Caco-2 (cell line): ENCODE data around the gene CALHM3. TPM values are rescaled to one million over a fixed set of nuclear protein-coding genes. Genes with fewer than 3 reads are reported as not detected.

Source experiments
- BruUV-seq: library from RNA; stranded (reverse); fragments of 400-500 nt; replicated peaks from 2 replicates; lab custom pipeline; 2021; lab: Mats Ljungman, UMichigan
- CTCF ChIA-PET: fragments of 300-600 bp; sonication (Branson Sonifier 250); formaldehyde crosslinking; loops from one replicate; lab custom pipeline; 2022; ENCODE audit warnings: antibody characterized with exemption; lab: Charles Lee
- POLR2A ChIA-PET: fragments of 300-600 bp; sonication (Branson Sonifier 250); formaldehyde crosslinking; loops from one replicate; lab custom pipeline; 2022; ENCODE audit warnings: antibody characterized with exemption; lab: Charles Lee
- DNase-seq, 2 experiments: peaks; one replicate each; pipeline versions ENCODE4 v3.0.0 to v3.0.0-alpha.2; 2020 to 2022
- H3K27me3 ChIP-seq: replicated peaks from 2 replicates; pipeline ENCODE4 v1.6.0; 2011; ENCODE audit warnings: low read length; ENCODE audit not compliant: control insufficient read depth, insufficient read depth
- H3K36me3 ChIP-seq: 2 replicates; pipeline ENCODE4 v1.5.1; 2011; ENCODE audit warnings: low read length; ENCODE audit not compliant: control insufficient read depth, insufficient read depth
- H3K4me1 ChIP-seq: fragments of 250-450 bp; sonication (Bioruptor Pico); 2 replicates; pipeline ENCODE4 v1.5.1; 2020; ENCODE audit warnings: mild to moderate bottlenecking
- H3K4me3 ChIP-seq: 2 replicates; pipeline ENCODE4 v1.5.1; 2011; ENCODE audit warnings: low read depth, mild to moderate bottlenecking, control low read depth, low read length
- H3K9me3 ChIP-seq: fragments of 250-450 bp; sonication (Bioruptor Pico); 2 replicates; pipeline ENCODE4 v1.5.1; 2020; ENCODE audit warnings: mild to moderate bottlenecking, moderate library complexity
- H3K27ac Mint-ChIP-seq: one replicate; pipeline ENCODE4 v1.8.0; 2022; ENCODE audit warnings: mixed read lengths; ENCODE audit not compliant: unreplicated experiment
- H3K27me3 Mint-ChIP-seq: one replicate; pipeline ENCODE4 v1.8.0; 2022; ENCODE audit warnings: mixed read lengths; ENCODE audit not compliant: insufficient read depth, unreplicated experiment
- H3K36me3 Mint-ChIP-seq: one replicate; pipeline ENCODE4 v1.8.0; 2022; ENCODE audit warnings: mild to moderate bottlenecking, mixed read lengths; ENCODE audit not compliant: insufficient read depth, unreplicated experiment
- H3K4me1 Mint-ChIP-seq: one replicate; pipeline ENCODE4 v1.8.0; 2022; ENCODE audit warnings: low read depth, mixed read lengths; ENCODE audit not compliant: unreplicated experiment
- H3K4me3 Mint-ChIP-seq: one replicate; pipeline ENCODE4 v1.8.0; 2022; ENCODE audit warnings: mild to moderate bottlenecking, moderate library complexity, mixed read lengths; ENCODE audit not compliant: unreplicated experiment
- H3K9me3 Mint-ChIP-seq: one replicate; pipeline ENCODE4 v1.8.0; 2022; ENCODE audit warnings: mixed read lengths; ENCODE audit not compliant: unreplicated experiment
- CTCF ChIP-seq, 2 experiments: fragments of 200-600 bp in 1 of 2; IDR thresholded peaks; 1 replicate in 1 of 2; 2 replicates in 1 of 2; pipeline versions ENCODE4 v1.5.1 to v1.8.0; 2011 to 2022; ENCODE audit warnings: antibody characterized with exemption in 1 of 2, control low read depth in 1 of 2, inconsistent platforms in 1 of 2, low read depth in 1 of 2, low read length in 1 of 2, mild to moderate bottlenecking in 1 of 2, moderate library complexity in 1 of 2; ENCODE audit not compliant: insufficient read depth in 1 of 2, severe bottlenecking in 1 of 2, unreplicated experiment in 1 of 2
- intact Hi-C: fragments of 100-400 bp; cut with micrococcal nuclease; formaldehyde crosslinking; loops from one replicate; pipeline ENCODE4 v1.10.0; 2022; ENCODE audit not compliant: unreplicated experiment
- total RNA-seq: library from RNA; stranded (reverse); gene quantifications from 2 replicates; pipeline ENCODE4 v1.2.3, GENCODE V29; 2022

The CALHM3 gene
- total RNA-seq, 1 experiment from 2014 or later, result 0.18 TPM

DNA sequence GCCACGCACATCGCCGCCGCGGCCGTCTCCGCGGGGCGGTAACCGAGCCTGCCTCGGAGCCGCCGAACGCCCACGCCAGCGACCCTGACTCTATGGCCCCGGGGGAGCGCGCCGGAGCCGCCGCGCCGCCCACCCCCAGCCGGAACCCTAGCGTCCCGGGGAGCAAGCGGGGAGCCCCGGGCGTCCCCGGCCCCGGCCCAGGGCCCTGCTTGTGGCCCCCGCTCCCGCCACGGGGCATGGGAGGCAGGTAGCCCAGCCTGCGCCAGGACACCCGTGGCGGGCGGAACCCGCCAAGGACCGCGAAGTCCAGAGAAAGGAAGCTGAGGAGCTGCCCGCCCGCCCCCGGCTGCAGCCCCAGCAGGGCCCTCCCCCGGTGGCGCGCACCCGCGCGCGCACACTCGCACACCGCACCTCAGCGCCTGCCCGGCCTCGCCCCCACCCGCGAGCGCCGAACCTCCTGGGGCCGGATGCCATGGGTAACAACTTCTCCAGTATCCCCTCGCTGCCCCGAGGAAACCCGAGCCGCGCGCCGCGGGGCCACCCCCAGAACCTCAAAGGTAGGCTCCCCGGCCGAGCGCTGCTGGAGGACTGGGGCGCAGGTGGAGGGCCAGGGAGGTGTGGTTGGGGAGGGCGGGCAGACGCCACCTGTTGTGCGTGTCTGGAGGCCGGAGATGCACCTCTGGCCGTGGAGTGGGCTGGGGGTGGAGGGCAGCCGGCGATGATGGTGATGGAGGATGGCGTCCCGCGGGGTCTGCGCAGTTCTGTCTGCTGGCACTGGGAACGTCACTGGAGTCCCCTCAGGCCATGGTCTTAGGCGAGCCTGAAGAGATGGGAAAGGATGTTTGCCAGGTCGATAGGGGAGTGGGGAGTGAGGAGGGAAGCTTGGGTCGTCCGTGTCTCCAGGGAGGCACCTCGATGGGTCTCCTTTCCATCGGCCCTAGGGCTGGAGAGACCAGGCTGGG lies 15.2 kb upstream of the CALHM3 start:
- H3K4me1 Mint-ChIP-seq, result peaks cover 14% of the 10 kb centered on the region
- intact Hi-C loops, result loop anchor here (5.0 kb wide), 1 partner anchor 83 kb away; no protein-coding TSS in a partner anchor
- H3K9me3 Mint-ChIP-seq, result no peaks in the 10 kb centered on the region
- Histone ChIP-seq H3K4me1 (peaks cover 23% of the 10 kb centered on the region), H3K9me3 (no peaks in the 10 kb centered on the region), H3K36me3 (no peaks in the 10 kb centered on the region), H3K4me3 (peak overlapping the region; percentile 47), H3K27me3 (peaks cover 3% of the 10 kb centered on the region)
- H3K36me3 Mint-ChIP-seq, result no peaks in the 10 kb centered on the region
- peak overlapping the region; percentile 68 for H3K4me3 Mint-ChIP-seq
- CTCF ChIA-PET, result interaction anchor here (1.3 to 1.5 kb wide), 2 partner anchors 15 to 99 kb away, joined by 3 to 6 read pairs; no protein-coding TSS in a partner anchor
- no peak overlapping the region for H3K27ac Mint-ChIP-seq
- POLR2A ChIA-PET, result interaction anchor here (0.5 kb wide), 1 partner anchor 48 kb away, joined by 3 read pairs; no protein-coding TSS in a partner anchor
- no TSS peak for BruUV-seq
- TF ChIP-seq CTCF (IDR thresholded peaks at IDR 0.05; ENCODE audit: insufficient read depth in 1 of 2, low read depth in 1 of 2, low read length in 1 of 2, severe bottlenecking in 1 of 2, unreplicated experiment in 1 of 2), result no peak
- peak in 1 of 2 experiments; percentile 32 for DNase-seq
- H3K27me3 Mint-ChIP-seq, result peaks cover 3% of the 10 kb centered on the region

DNA sequence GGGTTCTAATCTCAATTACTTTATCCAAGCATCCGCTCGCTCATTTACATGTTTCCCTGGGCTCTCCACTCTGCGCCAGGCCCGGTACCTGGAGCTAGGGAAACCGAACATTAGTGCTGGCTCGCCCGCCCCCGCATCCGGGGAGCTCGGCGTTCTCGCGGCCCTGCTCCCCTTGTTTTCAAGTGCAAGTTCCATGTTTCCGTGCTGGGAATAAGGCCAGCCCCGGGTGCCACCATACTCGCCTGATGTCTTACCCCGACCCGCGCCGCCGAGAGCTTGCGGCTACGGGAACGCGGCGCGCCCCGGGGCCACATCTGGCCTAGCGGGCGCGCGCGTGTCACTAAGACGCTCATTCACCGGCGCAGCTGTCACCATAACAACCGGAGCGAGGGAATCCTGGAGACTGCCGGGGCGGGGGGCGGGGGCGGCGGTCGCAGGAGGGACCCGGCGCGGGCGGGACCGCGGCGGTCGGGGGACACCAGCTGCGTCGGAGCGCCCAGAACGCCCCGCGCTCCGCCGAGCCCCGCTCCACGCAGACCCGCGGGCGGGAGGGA lies 14.4 kb upstream of the CALHM3 start, which contains the start of gene NEURL1:
Gene NEURL1, plus strand, starts transcription at position 344 of the 554 bp plus-strand sequence. CDS start 683 bp downstream, outside the sequence.
- BruUV-seq, result no TSS peak
- H3K36me3 Mint-ChIP-seq, result no peaks in the 10 kb centered on the region
- ChIA-PET CTCF (interaction anchor here (0.7 to 1.5 kb wide), 4 partner anchors 9 to 100 kb away, joined by 3 to 6 read pairs (median 3); no protein-coding TSS in a partner anchor), POLR2A (interaction anchor here (0.5 kb wide), 1 partner anchor 49 kb away, joined by 3 read pairs; no protein-coding TSS in a partner anchor)
- peaks cover 14% of the 10 kb centered on the region for H3K4me1 Mint-ChIP-seq
- intact Hi-C loops, result loop anchor here (5.0 kb wide), 1 partner anchor 84 kb away; no protein-coding TSS in a partner anchor
- Histone ChIP-seq H3K9me3 (no peaks in the 10 kb centered on the region), H3K4me3 (peak within 1 kb of the TSS; percentile 47), H3K27me3 (peaks cover 3% of the 10 kb centered on the region), H3K4me1 (peaks cover 23% of the 10 kb centered on the region), H3K36me3 (no peaks in the 10 kb centered on the region)
- H3K27me3 Mint-ChIP-seq, result peaks cover 3% of the 10 kb centered on the region
- H3K9me3 Mint-ChIP-seq, result no peaks in the 10 kb centered on the region
- peak within 1 kb of the TSS; percentile 68 for H3K4me3 Mint-ChIP-seq
- no peak for DNase-seq
- no peak for TF ChIP-seq CTCF (IDR thresholded peaks at IDR 0.05; ENCODE audit: insufficient read depth in 1 of 2, low read depth in 1 of 2, low read length in 1 of 2, severe bottlenecking in 1 of 2, unreplicated experiment in 1 of 2)
- no peak within 1 kb of the TSS for H3K27ac Mint-ChIP-seq
